Lower leg skin (tissue), 4 donors: ENCODE data around the gene BCL3. TPM values are rescaled to one million over a fixed set of nuclear protein-coding genes. Genes with fewer than 3 reads are reported as not detected.

Experiments
- DNase-seq, 2 donors: peaks; one replicate each; pipeline ENCODE4 v3.0.0-alpha.2; 2019; ENCODE audit warnings: low spot score in 2 of 2
- H3K4me3 ChIP-seq: fragments of 200-600 bp; sonication (generic); 2 replicates; pipeline ENCODE4 v1.5.1; 2017; ENCODE audit warnings: mild to moderate bottlenecking, low read depth; ENCODE audit not compliant: poor library complexity, severe bottlenecking
- POLR2A ChIP-seq, 2 donors: fragments of 450-650 bp; IDR thresholded peaks; one replicate each; pipeline ENCODE4 v1.6.1; 2016 to 2017; ENCODE audit warnings: antibody characterized with exemption in 2 of 2, mild to moderate bottlenecking in 1 of 2, moderate library complexity in 1 of 2
- WGBS, 2 donors: methylation state at CpG; one replicate each; pipeline ENCODE4 v1.1.5; 2018; 5-methylcytosine and 5-hydroxymethylcytosine counted together
- intact Hi-C: fragments of 100-400 bp; cut with DNase I; formaldehyde crosslinking; loops from one replicate; pipeline ENCODE4 v1.15.0; 2023; ENCODE audit warnings: low total_unique reads
- total RNA-seq, 4 donors: library from RNA; depleted of rRNA; stranded (reverse); fragments of >200 nt; gene quantifications; one replicate each; pipeline ENCODE4 v1.1.0, GENCODE V29; 2016
- TF ChIP-seq, protein P1 (sequence below), 3 donors: fragments of 450-650 bp; IDR thresholded peaks; one replicate each; pipeline ENCODE4 v1.5.1; 2016; ENCODE audit warnings: antibody characterized with exemption in 3 of 3, mild to moderate bottlenecking in 3 of 3, moderate library complexity in 2 of 3

The BCL3 gene, protein sequence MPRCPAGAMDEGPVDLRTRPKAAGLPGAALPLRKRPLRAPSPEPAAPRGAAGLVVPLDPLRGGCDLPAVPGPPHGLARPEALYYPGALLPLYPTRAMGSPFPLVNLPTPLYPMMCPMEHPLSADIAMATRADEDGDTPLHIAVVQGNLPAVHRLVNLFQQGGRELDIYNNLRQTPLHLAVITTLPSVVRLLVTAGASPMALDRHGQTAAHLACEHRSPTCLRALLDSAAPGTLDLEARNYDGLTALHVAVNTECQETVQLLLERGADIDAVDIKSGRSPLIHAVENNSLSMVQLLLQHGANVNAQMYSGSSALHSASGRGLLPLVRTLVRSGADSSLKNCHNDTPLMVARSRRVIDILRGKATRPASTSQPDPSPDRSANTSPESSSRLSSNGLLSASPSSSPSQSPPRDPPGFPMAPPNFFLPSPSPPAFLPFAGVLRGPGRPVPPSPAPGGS
- total RNA-seq = 10 to 100 TPM; 17.1 to 27.3 (median 19.0) TPM

DNA sequence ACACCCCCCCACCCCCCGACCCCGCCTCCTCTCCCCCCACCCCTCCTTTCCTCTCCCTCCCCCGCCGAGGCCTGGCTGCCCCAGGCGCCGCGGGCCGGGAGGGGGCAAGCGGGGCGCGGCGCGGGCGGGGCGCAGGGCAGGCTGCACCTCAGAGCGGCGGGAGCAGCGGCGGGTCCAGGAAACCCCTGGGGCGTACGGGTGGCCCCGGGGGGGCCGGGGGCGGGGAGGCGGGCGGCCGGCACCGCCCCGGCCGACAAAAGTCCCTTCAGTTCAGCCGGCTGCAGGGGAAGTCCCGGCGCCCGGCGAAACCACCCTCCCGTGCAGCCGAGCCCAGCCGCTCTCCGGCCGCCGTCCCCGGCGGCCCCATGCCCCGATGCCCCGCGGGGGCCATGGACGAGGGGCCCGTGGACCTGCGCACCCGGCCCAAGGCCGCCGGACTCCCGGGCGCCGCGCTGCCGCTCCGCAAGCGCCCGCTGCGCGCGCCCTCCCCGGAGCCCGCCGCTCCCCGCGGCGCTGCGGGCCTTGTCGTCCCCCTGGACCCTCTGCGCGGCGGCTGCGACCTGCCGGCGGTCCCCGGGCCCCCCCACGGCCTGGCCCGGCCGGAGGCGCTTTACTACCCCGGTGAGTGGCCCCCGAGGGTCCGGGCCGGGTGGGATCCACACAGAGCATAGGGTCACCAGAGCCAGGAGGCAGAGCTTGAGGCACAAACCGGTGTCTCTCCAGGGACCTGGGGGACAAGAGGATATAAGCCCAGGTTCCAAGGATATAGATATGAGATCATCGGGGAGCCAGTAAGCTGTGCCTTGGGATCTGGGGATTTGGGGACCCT lies at the start of gene BCL3:
BCL3 (plus strand) TSS at position 283 of the 829 bp plus-strand sequence; CDS start at position 366, 83 bp downstream.
- peak; percentile 52 to 93 for DNase-seq
- peak within 1 kb of the TSS; percentile 80 for H3K4me3 ChIP-seq
- TF ChIP-seq, protein P1, sequence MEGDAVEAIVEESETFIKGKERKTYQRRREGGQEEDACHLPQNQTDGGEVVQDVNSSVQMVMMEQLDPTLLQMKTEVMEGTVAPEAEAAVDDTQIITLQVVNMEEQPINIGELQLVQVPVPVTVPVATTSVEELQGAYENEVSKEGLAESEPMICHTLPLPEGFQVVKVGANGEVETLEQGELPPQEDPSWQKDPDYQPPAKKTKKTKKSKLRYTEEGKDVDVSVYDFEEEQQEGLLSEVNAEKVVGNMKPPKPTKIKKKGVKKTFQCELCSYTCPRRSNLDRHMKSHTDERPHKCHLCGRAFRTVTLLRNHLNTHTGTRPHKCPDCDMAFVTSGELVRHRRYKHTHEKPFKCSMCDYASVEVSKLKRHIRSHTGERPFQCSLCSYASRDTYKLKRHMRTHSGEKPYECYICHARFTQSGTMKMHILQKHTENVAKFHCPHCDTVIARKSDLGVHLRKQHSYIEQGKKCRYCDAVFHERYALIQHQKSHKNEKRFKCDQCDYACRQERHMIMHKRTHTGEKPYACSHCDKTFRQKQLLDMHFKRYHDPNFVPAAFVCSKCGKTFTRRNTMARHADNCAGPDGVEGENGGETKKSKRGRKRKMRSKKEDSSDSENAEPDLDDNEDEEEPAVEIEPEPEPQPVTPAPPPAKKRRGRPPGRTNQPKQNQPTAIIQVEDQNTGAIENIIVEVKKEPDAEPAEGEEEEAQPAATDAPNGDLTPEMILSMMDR (IDR thresholded peaks at IDR 0.05) = no peak
- TF ChIP-seq POLR2A (IDR thresholded peaks at IDR 0.05) = no peak
- 0% methylated on average over 28 to 37 of the region's 88 CpGs for WGBS, 2 donors
- intact Hi-C loops = loop anchor here (5.0 kb wide), 1 partner anchor 991 kb away; no protein-coding TSS in a partner anchor

DNA sequence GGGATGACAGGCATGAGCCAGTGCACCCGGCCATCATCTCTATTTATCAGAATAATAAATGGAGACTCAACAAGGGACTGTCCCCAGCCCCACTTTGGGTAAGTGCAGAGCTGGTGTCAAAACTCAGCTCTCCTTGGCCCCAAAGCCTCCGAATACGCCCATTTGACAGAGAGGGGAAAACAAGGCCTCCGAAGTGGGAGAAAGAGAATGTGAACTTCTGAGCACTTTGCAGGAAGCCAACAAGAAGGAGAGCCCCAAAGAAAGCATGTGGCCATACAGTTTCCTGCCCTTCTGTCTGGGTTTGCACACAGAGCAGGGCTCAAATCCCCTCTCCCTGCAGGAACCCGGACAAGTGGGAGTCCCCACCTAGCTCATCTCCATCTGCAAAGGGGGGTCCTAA lies 48.0 kb upstream of the BCL3 start:
- DNase-seq = no peak
- intact Hi-C loops = no loop called here
- 91 to 93% methylated on average over 5 of the region's 5 CpGs for WGBS, 2 donors
- H3K4me3 ChIP-seq = no peak overlapping the region
- no peak for TF ChIP-seq POLR2A (IDR thresholded peaks at IDR 0.05)
- TF ChIP-seq, protein P1 (IDR thresholded peaks at IDR 0.05) = no peak

DNA sequence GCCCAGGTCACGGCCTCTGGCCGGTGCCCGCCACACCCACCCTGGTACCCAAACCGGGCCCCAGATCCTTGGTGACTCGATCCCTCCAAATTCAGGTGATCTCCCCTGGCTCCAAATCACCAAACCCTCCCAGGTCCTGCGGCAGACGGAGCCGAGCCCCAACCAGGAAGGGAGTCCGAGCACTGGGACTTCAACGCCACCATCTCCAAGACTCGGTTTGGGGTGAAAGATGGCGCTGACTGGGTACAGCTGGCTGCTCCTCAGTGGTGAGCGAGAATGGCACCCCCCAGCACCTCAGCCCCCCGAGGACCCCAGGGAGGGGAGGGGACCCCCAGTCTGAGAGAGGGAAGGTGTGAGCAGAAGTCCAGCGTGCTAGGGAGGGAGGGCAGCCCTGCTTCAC lies 47.3 kb upstream of the BCL3 start:
- intact Hi-C loops = no loop called here
- DNase-seq = no peak
- no peak overlapping the region for H3K4me3 ChIP-seq
- 81 to 85% methylated on average over 14 of the region's 15 CpGs for WGBS, 2 donors
- no peak for TF ChIP-seq POLR2A (IDR thresholded peaks at IDR 0.05)
- TF ChIP-seq, protein P1 (IDR thresholded peaks at IDR 0.05) = no peak

DNA sequence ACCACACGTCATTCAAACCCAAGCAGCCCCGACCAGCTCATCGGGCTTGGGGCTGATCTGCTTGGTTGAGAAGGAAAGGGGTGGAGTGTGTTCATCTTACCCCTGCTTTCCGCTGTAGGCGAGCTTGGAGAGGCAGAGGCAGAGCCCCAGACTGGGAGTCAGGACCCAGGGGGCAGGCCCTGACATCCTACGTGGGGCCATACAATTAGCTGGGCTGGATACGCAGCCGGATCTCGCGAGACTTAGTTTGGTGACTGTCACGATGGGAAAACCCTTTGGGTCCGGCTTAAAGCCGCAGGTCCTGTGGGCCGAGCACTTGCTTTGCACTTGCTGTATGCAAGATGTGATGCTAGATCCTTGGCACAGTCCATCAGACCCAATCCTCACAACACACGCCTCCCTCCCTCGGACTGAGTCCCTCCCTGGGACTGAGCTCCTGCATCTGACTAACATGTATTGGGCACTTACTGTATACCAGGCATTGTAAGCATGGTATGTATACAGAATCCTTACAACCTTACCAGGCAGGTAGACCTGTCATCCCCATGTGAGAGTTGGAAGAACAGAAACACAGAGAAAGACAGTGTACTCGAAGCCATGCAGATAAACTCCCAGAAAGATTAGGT lies 45.8 kb upstream of the BCL3 start:
- DNase-seq = no peak
- no peak for TF ChIP-seq POLR2A (IDR thresholded peaks at IDR 0.05)
- TF ChIP-seq, protein P1 (IDR thresholded peaks at IDR 0.05) = no peak
- WGBS, 2 donors = 82 to 83% methylated on average over 17 of the region's 17 CpGs
- intact Hi-C loops = no loop called here
- no peak overlapping the region for H3K4me3 ChIP-seq

DNA sequence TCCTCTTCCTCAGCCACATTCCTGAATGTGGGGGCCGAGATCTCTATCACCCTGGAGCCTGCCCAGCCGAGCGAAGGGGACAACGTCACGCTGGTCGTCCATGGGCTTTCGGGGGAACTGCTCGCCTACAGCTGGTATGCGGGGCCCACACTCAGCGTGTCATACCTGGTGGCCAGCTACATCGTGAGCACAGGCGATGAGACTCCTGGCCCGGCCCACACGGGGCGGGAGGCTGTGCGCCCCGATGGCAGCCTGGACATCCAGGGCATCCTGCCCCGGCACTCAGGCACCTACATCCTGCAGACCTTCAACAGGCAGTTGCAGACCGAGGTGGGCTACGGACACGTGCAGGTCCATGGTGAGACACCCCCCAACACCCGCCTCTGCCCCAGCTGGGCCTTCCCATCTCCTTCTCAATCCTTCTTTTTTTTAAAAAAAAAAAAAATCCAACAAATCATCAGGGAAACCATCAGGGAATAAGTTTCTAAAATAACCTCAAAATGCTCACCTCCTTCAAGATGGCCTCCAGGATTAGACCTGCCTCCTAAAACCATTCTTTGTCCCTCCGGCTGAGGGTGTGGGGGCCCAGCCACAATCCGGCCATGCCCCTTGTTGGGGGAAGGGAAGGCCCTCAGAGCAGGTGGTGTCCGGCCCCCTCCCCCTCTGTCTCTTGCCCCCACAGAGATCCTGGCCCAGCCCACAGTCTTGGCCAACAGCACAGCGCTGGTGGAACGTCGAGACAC lies 45.0 kb upstream of the BCL3 start:
- WGBS, 2 donors = 88 to 90% methylated on average over 17 to 28 of the region's 28 CpGs
- no peak overlapping the region for H3K4me3 ChIP-seq
- TF ChIP-seq, protein P1 (IDR thresholded peaks at IDR 0.05) = no peak
- no peak for TF ChIP-seq POLR2A (IDR thresholded peaks at IDR 0.05)
- DNase-seq = no peak
- intact Hi-C loops = no loop called here
